GM13976 (cell line): ENCODE measurements around the gene C1QTNF9B.

Experiments used
- DNase-seq: peaks from one replicate; pipeline ENCODE4 v3.0.0; 2012; ENCODE audit warnings: low spot score
- CTCF ChIP-seq: IDR thresholded peaks from 2 replicates; pipeline ENCODE4 v1.5.1; 2012; ENCODE audit warnings: borderline replicate concordance, mild to moderate bottlenecking; ENCODE audit not compliant: insufficient read depth; ENCODE audit errors: extremely low read depth, missing control alignments, control extremely low read depth
- in situ Hi-C: fragments of 300-500 bp; cut with MboI; formaldehyde crosslinking; loops from one replicate; pipeline ENCODE4 v1.12.0; 2022; ENCODE audit warnings: low sequenced_read_pairs, mixed read lengths, inconsistent platforms; ENCODE audit not compliant: unreplicated experiment

The C1QTNF9B gene

DNA sequence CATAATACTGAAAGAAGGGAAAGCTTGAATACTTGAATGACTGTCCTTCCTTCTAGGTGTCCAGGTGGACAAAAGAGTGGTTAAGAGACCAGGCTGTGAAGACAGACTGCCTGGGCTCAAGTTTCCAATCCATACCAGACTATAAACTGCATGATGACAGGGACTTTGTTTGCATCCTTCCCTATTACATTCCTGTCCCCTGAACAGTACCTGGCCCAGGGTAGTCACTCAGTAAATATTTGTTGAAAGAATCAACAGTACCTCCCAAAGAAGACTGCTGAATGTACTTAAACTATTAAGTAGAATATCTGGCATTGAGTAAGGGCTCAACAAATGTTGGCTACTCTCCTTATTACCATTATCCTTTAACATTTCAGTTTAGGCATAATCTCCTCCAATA, 37.8 kb downstream of the C1QTNF9B start:
- DNase-seq = no peak
- in situ Hi-C loops = no loop called here
- no peak for TF ChIP-seq CTCF

DNA sequence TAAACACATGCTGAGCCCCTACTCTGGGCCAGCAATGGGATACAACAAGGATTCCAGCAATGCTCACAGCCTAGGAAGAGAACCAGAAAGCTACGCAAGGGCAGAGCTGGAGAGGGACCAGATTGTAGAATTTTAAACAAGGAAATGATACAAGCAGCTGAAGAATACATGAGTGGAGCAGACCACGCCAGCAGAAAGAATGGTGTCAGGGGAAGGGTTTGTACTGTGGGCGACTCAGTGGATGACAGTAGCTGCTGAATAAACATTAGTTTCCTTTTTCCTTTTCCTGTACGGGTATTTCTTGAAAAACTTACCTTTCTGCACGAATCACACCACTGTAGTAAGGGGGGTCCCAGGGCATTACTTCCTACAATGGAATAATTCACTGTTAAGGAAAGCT, 38.8 kb downstream of the C1QTNF9B start:
- in situ Hi-C loops = no loop called here
- no peak for TF ChIP-seq CTCF
- no peak for DNase-seq

DNA sequence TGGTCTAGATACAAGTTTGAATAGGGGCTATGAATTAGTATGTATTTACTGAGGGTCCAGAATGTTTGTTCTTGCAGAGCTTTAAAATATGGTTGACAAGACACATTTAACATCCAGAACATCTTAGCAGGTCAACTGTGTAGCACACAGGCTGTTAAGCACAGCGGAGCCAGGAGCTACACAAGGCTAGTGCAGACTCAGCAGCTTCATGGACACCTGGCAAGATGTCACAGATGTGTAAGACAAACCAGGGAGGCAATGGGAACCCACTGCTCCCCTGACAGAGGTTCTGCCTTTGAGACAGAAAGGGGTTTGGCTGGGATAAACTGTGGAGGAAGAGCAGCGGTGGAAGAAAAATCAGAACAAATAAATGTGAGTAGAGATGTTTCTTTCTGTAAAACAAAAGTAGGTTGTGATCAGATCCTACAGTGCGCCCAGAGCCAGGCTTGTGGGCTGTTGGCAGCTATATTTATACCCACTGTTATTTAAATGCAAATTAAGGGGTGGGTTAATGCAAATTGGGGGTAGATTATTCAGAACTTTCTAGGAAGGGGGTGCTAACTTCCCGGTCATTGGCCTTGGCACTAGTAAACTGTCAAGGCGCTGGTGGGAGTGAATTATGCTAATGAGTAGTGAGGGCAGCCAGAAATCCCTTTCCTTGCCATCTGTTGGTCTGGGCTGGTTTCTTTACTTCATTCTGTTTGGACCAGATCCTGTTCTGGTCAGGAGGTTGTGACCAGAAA, 41.1 kb downstream of the C1QTNF9B start:
- in situ Hi-C loops = no loop called here
- DNase-seq = no peak
- no peak for TF ChIP-seq CTCF

DNA sequence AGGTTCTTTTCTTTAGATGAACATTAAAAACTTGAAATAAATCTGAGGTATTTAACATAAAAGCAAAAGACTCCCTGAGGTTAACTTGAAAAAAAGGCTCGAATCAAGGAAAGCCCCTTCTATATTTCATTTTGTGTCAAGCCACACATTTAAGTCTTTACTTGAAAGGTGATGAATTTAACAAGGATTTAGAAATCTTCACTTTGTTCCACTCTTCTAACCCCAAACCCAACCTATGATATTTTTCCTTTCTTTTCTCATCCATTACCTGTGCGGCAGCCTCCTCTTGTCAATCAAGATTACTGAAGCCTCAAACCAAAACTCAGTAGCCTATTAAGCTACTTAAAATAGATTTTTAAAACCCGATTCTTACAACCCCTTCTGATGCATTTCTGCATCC, 41.9 kb downstream of the C1QTNF9B start:
- DNase-seq = no peak
- in situ Hi-C loops = no loop called here
- TF ChIP-seq CTCF = no peak

DNA sequence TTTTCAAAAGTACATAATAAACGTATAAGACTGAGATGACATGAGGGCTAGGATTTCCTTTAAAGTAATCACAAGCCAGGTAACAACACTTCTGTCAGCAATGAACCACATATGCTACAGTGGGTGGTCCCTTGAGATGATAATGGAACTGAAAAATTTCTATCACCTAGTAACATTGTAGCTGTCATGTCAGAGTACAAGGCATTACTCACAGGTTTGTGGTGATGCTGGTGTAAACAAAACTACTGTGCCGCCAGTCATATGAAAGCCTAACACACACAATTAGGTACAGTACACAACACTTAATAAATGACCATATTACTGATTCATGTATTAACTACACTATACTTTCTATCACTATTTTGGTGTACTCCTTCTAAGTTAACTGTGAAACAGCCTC, 45.0 kb downstream of the C1QTNF9B start:
- in situ Hi-C loops = no loop called here
- DNase-seq = no peak
- TF ChIP-seq CTCF = no peak

DNA sequence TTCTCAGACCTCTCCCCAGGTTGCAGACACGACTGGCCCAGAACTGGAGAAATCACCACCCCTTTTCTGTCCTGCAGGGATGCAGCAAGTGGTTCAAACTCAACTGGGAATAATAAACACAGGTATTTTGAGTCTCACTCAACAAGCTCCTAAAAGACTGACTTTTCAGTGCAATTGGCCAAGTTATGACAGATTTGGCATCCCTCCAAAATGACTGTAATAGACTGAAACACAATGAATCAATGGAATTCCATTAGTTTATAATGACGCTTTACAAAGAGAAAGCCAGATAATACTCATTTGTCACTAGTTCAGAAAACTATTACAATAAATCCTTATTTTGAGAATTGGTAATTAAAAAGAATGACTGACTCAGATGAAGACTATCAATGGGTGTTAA, 46.2 kb downstream of the C1QTNF9B start:
- no peak for TF ChIP-seq CTCF
- no peak for DNase-seq
- in situ Hi-C loops = no loop called here
